ENCODE measurements around the gene PRRT3. TPM values are rescaled to one million over a fixed set of nuclear protein-coding genes. Genes with fewer than 3 reads are reported as not detected.

Gene PRRT3
- total and polyA plus RNA-seq, 2 of the 13 experiments (the other 11 are each of a cell fraction or from before 2014, with no cell fraction given), result 0.22 to 0.44 TPM

DNA sequence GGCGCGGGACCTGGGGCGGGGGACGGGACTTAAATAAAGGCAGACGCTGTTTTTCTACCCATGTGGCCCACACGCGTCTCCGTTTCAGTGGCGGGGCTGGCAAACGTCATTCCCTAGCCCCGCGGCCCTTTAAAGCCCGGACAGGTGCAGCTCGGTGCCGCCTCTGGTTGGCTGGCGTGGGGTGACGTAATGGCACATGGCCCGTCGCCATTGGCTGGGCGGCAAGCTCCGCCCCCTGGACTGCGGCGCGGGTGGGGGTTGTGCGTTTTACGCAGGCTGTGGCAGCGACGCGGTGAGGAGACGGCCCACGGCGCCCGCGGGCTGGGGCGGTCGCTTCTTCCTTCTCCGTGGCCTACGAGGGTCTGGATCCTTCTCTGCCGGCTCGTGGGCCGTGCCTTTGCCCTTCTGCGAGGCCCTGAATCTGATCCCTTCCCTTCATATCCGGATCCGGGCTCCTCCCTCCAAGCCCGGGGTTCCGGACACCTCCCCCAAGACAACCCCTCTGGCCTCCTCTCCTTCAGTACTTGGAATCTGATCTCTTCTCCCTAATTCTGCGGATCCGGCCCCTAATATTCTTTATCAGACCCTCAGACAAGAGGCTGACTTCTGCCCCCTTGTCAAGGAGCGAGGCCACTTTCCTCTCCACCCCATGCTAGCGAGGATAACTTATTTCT is 18.5 kb downstream of the PRRT3 start, which contains the start of gene CRELD1 (continued):
- TF ChIP-seq DNMT1 (CRISPR knock-in tag; IDR thresholded peaks at IDR 0.05), result no peak
- 0 out of 2 replicates have a peak, but pooled peaks have one; percentile 2 for TF ChIP-seq ZFAT (CRISPR knock-in tag; conservative IDR thresholded peaks at IDR 0.05)
- TF ChIP-seq KDM6A (CRISPR knock-in tag; IDR thresholded peaks at IDR 0.05; ENCODE audit: low read depth), result no peak
- TF ChIP-seq ZSCAN31 (CRISPR knock-in tag; IDR thresholded peaks at IDR 0.05; ENCODE audit: low read depth), result 0 out of 2 replicates have a peak, but pooled peaks have one; percentile 2
- 0 out of 2 replicates have a peak, but pooled peaks have one; percentile 19 for TF ChIP-seq ZMAT3 (CRISPR knock-in tag; conservative IDR thresholded peaks at IDR 0.05)
- TF ChIP-seq ZNF224 (CRISPR knock-in tag; IDR thresholded peaks at IDR 0.05), result no peak; the same call in 1 of the 2 replicates
- peak; percentile 88 for TF ChIP-seq ZIK1 (CRISPR knock-in tag; IDR thresholded peaks at IDR 0.05; ENCODE audit: borderline replicate concordance, low read depth)
- peak; percentile 74; the same call in 1 of the 2 replicates for TF ChIP-seq MAZ (IDR thresholded peaks at IDR 0.05; ENCODE audit: borderline replicate concordance, low read depth, low read length)
- no peak for TF ChIP-seq MAZ (CRISPR knock-in tag; IDR thresholded peaks at IDR 0.05; ENCODE audit: low read depth)
- TF ChIP-seq, protein P1, sequence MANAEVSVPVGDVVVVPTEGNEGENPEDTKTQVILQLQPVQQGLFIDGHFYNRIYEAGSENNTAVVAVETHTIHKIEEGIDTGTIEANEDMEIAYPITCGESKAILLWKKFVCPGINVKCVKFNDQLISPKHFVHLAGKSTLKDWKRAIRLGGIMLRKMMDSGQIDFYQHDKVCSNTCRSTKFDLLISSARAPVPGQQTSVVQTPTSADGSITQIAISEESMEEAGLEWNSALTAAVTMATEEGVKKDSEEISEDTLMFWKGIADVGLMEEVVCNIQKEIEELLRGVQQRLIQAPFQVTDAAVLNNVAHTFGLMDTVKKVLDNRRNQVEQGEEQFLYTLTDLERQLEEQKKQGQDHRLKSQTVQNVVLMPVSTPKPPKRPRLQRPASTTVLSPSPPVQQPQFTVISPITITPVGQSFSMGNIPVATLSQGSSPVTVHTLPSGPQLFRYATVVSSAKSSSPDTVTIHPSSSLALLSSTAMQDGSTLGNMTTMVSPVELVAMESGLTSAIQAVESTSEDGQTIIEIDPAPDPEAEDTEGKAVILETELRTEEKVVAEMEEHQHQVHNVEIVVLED (CRISPR knock-in tag; IDR thresholded peaks at IDR 0.05; ENCODE audit: borderline replicate concordance), result peak; percentile 82
- peak; percentile 73 for TF ChIP-seq MEIS2 (CRISPR knock-in tag; IDR thresholded peaks at IDR 0.05)
- peak; percentile 46; the same call in 1 of the 2 replicates for TF ChIP-seq FOXK1 (CRISPR knock-in tag; IDR thresholded peaks at IDR 0.05; ENCODE audit: borderline replicate concordance, low read depth)
- TF ChIP-seq ZNF550 (CRISPR knock-in tag; IDR thresholded peaks at IDR 0.05; ENCODE audit: borderline replicate concordance), result no peak
- TF ChIP-seq ZNF672 (CRISPR knock-in tag; IDR thresholded peaks at IDR 0.05), result no peak
- TF ChIP-seq FLYWCH1 (CRISPR knock-in tag; IDR thresholded peaks at IDR 0.05), result 0 out of 2 replicates have a peak, but pooled peaks have one; percentile 17
- no peak for TF ChIP-seq TBP (CRISPR knock-in tag; IDR thresholded peaks at IDR 0.05)
- no peak for TF ChIP-seq ZNF292 (CRISPR knock-in tag; IDR thresholded peaks at IDR 0.05; ENCODE audit: borderline replicate concordance, low read depth)
- TF ChIP-seq, protein P2, sequence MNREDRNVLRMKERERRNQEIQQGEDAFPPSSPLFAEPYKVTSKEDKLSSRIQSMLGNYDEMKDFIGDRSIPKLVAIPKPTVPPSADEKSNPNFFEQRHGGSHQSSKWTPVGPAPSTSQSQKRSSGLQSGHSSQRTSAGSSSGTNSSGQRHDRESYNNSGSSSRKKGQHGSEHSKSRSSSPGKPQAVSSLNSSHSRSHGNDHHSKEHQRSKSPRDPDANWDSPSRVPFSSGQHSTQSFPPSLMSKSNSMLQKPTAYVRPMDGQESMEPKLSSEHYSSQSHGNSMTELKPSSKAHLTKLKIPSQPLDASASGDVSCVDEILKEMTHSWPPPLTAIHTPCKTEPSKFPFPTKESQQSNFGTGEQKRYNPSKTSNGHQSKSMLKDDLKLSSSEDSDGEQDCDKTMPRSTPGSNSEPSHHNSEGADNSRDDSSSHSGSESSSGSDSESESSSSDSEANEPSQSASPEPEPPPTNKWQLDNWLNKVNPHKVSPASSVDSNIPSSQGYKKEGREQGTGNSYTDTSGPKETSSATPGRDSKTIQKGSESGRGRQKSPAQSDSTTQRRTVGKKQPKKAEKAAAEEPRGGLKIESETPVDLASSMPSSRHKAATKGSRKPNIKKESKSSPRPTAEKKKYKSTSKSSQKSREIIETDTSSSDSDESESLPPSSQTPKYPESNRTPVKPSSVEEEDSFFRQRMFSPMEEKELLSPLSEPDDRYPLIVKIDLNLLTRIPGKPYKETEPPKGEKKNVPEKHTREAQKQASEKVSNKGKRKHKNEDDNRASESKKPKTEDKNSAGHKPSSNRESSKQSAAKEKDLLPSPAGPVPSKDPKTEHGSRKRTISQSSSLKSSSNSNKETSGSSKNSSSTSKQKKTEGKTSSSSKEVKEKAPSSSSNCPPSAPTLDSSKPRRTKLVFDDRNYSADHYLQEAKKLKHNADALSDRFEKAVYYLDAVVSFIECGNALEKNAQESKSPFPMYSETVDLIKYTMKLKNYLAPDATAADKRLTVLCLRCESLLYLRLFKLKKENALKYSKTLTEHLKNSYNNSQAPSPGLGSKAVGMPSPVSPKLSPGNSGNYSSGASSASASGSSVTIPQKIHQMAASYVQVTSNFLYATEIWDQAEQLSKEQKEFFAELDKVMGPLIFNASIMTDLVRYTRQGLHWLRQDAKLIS (CRISPR knock-in tag; IDR thresholded peaks at IDR 0.05), result no peak
- TF ChIP-seq, protein P3, sequence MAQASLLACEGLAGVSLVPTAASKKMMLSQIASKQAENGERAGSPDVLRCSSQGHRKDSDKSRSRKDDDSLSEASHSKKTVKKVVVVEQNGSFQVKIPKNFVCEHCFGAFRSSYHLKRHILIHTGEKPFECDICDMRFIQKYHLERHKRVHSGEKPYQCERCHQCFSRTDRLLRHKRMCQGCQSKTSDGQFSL (CRISPR knock-in tag; IDR thresholded peaks at IDR 0.05), result 0 out of 2 replicates have a peak, but pooled peaks have one; percentile 29
- TF ChIP-seq, protein P4, sequence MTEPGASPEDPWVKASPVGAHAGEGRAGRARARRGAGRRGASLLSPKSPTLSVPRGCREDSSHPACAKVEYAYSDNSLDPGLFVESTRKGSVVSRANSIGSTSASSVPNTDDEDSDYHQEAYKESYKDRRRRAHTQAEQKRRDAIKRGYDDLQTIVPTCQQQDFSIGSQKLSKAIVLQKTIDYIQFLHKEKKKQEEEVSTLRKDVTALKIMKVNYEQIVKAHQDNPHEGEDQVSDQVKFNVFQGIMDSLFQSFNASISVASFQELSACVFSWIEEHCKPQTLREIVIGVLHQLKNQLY (CRISPR knock-in tag; IDR thresholded peaks at IDR 0.05), result 0 out of 2 replicates have a peak, but pooled peaks have one; percentile 35
- TF ChIP-seq ELF3 (CRISPR knock-in tag; IDR thresholded peaks at IDR 0.05), result no peak
- TF ChIP-seq SP1 (IDR thresholded peaks at IDR 0.05), result no peak
- TF ChIP-seq SP1 (CRISPR knock-in tag; IDR thresholded peaks at IDR 0.05), result peak; percentile 88
- TF ChIP-seq ZNF766 (CRISPR knock-in tag; IDR thresholded peaks at IDR 0.05; ENCODE audit: borderline replicate concordance), result no peak; the same call in 1 of the 2 replicates
- TF ChIP-seq TEAD3 (CRISPR knock-in tag; optimal IDR thresholded peaks at IDR 0.05; ENCODE audit: borderline replicate concordance), result peak; percentile 52
- TF ChIP-seq SMC3 (IDR thresholded peaks at IDR 0.05; ENCODE audit: low read length), result no peak

Data from HepG2 (cell line).